Pancreas (tissue), 10 donors: ENCODE results near the gene GTF2F2. TPM values are rescaled to one million over a fixed set of nuclear protein-coding genes. Genes with fewer than 3 reads are reported as not detected.

Experiments used
- ATAC-seq, 4 donors: fragments of 200-7000 bp; cut with Tn5 transposase; one replicate each; pipeline versions ENCODE4 v1.8.0 to v1.9.1; 2020; ENCODE audit warnings: mild to moderate bottlenecking in 4 of 4, moderate library complexity in 4 of 4
- DNase-seq, 6 donors: peaks; one replicate each; pipeline ENCODE4 v3.0.0-alpha.2; 2020
- FAIRE-seq: peaks from 2 replicates; lab custom pipeline; 2012; peaks lifted over from hg19 to GRCh38; lab: Jason Lieb, UNC
- H3K27ac ChIP-seq, 4 donors: fragments of 200-600 bp; sonication (generic); 1 replicate in 3 of 4; 2 replicates in 1 of 4; pipeline versions ENCODE4 v1.5.0 to v1.8.0; 2020
- H3K27me3 ChIP-seq, 4 donors: fragments of 200-600 bp; one replicate each; pipeline ENCODE4 v1.8.0; 2021
- H3K36me3 ChIP-seq, 3 donors: fragments of 200-600 bp; sonication (generic) in 1 of 3; one replicate each; pipeline versions ENCODE4 v1.5.0 to v1.8.0; 2020 to 2021
- H3K4me1 ChIP-seq, 3 donors: fragments of 200-600 bp; one replicate each; pipeline ENCODE4 v1.8.0; 2021
- H3K4me3 ChIP-seq, 4 donors: fragments of 200-600 bp; sonication (generic) in 2 of 4; one replicate each; pipeline versions ENCODE4 v1.5.0 to v1.8.0; 2020 to 2021
- H3K9me3 ChIP-seq, 4 donors: fragments of 200-600 bp; one replicate each; pipeline ENCODE4 v1.8.0; 2021
- CTCF ChIP-seq, 4 donors: fragments of 200-600 bp; sonication (generic) in 3 of 4; IDR thresholded peaks; one replicate each; pipeline versions ENCODE4 v1.5.0 to v1.8.0; 2021; ENCODE audit warnings: antibody characterized with exemption in 4 of 4
- WGBS, 2 donors: extraction: QIAGEN DNeasy Blood & Tissue Kit; methylation state at CpG; one replicate each; pipeline ENCODE4 v1.1.7; 2013; 5-methylcytosine and 5-hydroxymethylcytosine counted together
- intact Hi-C, 3 donors: fragments of 100-400 bp; cut with DNase I; formaldehyde crosslinking; loops; one replicate each; pipeline versions ENCODE4 v1.11.1 to v1.14.2; 2022
- polyA plus RNA-seq, 2 donors: library from polyadenylated mRNA; stranded (reverse); fragments of 200-250 nt; gene quantifications; one replicate each; pipeline ENCODE4 v1.2.3, GENCODE V29; 2013
- total RNA-seq, 6 donors: library from RNA; stranded (reverse); fragmentation: NEBNext Ultra II Directional in 4 of 6; extraction: Animal tissue kit (Norgen Biotek cat#: 25700) in 4 of 6; gene quantifications; one replicate each; pipeline versions ENCODE4 v1.2.1 to v1.2.4, GENCODE V29; 2021 to 2023
- donor health status: healthy with polysubstance abuse.
- donor health status: DM: no; HTN: no; CAD: no; lungs with moderate emphysema.
- donor health status: DM: no; HTN: no; CAD: no.
- donor health status: control.
- donor health status: control.
- donor health status: Bipolar disorder and iron deficiency.
- donor health status: DM: yes; HTN: yes; CAD: no.
- donor health status: DM: no; HTN: no; CAD: no.
- donor health status: DM: no; HTN: no; CAD: no.
- donor health status: DM: yes; HTN: yes; CAD: no.

GTF2F2 gene
- total and polyA plus RNA-seq, 8 donors, result 6.0 to 8.6 (median 7.7) TPM

- no peaks in the 10 kb centered on the region for H3K36me3 ChIP-seq
- no peaks in the 10 kb centered on the region for H3K9me3 ChIP-seq
- no peak overlapping the region for H3K4me3 ChIP-seq
- FAIRE-seq (no peak), ATAC-seq (no peak), DNase-seq (no peak)
- H3K4me1 ChIP-seq, result peaks cover 0 to 19% (median 5%) of the 10 kb centered on the region in 3 donors
- TF ChIP-seq CTCF (IDR thresholded peaks at IDR 0.05), result no peak
- intact Hi-C loops, result no loop called here
- no peaks in the 10 kb centered on the region for H3K27me3 ChIP-seq
- H3K27ac ChIP-seq, result no peak overlapping the region
- WGBS, 2 donors, result 83 to 87% methylated on average over 9 to 10 of the region's 10 CpGs
Measured at GRCh38 chr13:45314822-45315221, 194.5 kb downstream of the GTF2F2 start.

GRCh38 chr13:45315520-45316167 lies 195.3 kb downstream of the GTF2F2 start:
- WGBS, 2 donors, result 62 to 63% methylated on average over 11 of the region's 11 CpGs
- DNase-seq (no peak), FAIRE-seq (no peak), ATAC-seq (peak in 2 of 4 donors; percentile 19 to 20)
- H3K4me1 ChIP-seq, result peaks cover 0 to 18% (median 5%) of the 10 kb centered on the region in 3 donors
- peak overlapping the region in 1 of 4 donors; percentile 27 for H3K27ac ChIP-seq
- H3K4me3 ChIP-seq, result no peak overlapping the region
- intact Hi-C loops, result no loop called here
- no peak for TF ChIP-seq CTCF (IDR thresholded peaks at IDR 0.05)
- no peaks in the 10 kb centered on the region for H3K9me3 ChIP-seq
- H3K27me3 ChIP-seq, result no peaks in the 10 kb centered on the region
- H3K36me3 ChIP-seq, result no peaks in the 10 kb centered on the region

GRCh38 chr13:45316338-45316737 lies 196.0 kb downstream of the GTF2F2 start:
- FAIRE-seq (no peak), ATAC-seq (peak; percentile 71 to 85 (median 80)), DNase-seq (no peak)
- Histone ChIP-seq H3K36me3 (no peaks in the 10 kb centered on the region), H3K4me3 (peak overlapping the region in 2 of 4 donors; percentile 26 to 29), H3K27me3 (no peaks in the 10 kb centered on the region), H3K27ac (peak overlapping the region in 2 of 4 donors; percentile 37 to 75), H3K9me3 (no peaks in the 10 kb centered on the region), H3K4me1 (peaks cover 0 to 14% (median 5%) of the 10 kb centered on the region in 3 donors)
- 7 to 11% methylated on average over 6 of the region's 6 CpGs for WGBS, 2 donors
- no peak for TF ChIP-seq CTCF (IDR thresholded peaks at IDR 0.05)
- intact Hi-C loops, result no loop called here

GRCh38 chr13:45316996-45317395 lies 196.7 kb downstream of the GTF2F2 start:
- Histone ChIP-seq H3K9me3 (no peaks in the 10 kb centered on the region), H3K4me3 (no peak overlapping the region), H3K4me1 (peaks cover 0 to 14% (median 5%) of the 10 kb centered on the region in 3 donors), H3K36me3 (no peaks in the 10 kb centered on the region), H3K27ac (peak overlapping the region in 2 of 4 donors; percentile 37 to 75), H3K27me3 (no peaks in the 10 kb centered on the region)
- ATAC-seq, result no peak
- 78 to 79% methylated on average over 5 of the region's 5 CpGs for WGBS, 2 donors
- TF ChIP-seq CTCF (IDR thresholded peaks at IDR 0.05), result no peak
- DNase-seq, result no peak
- FAIRE-seq, result no peak
- intact Hi-C loops, result no loop called here
